K562 (cell line): ENCODE results near the gene DNMBP. TPM values are rescaled to one million over a fixed set of nuclear protein-coding genes. Genes with fewer than 3 reads are reported as not detected.

ENCODE experiments used
- BRD4 ChIP-seq: fragments of 200-600 bp; sonication (generic); IDR thresholded peaks from 2 replicates; pipeline ENCODE4 v1.6.1; 2017; ENCODE audit warnings: inconsistent platforms
- CAMTA2 ChIP-seq: fragments of 250-450 bp; sonication (Bioruptor Pico); conservative IDR thresholded peaks from 2 replicates; pipeline ENCODE4 v1.5.1; 2022
- CEBPB ChIP-seq: fragments of 450-650 bp; IDR thresholded peaks from 2 replicates; pipeline ENCODE4 v1.6.1; 2016; ENCODE audit warnings: missing genetic modification characterization, missing compliant biosample characterization
- KDM4B ChIP-seq, 2 experiments: fragments of 450-650 bp in 1 of 2; sonication (generic) in 1 of 2; IDR thresholded peaks; 2 replicates each; pipeline ENCODE4 v1.6.1; 2016 to 2017; ENCODE audit warnings: borderline replicate concordance in 2 of 2, antibody characterized with exemption in 1 of 2, low read depth in 1 of 2, mild to moderate bottlenecking in 1 of 2
- KLF16 ChIP-seq: IDR thresholded peaks from 2 replicates; pipeline ENCODE4 v1.6.1; 2016; ENCODE audit warnings: antibody characterized with exemption
- L3MBTL2 ChIP-seq: fragments of 450-650 bp; IDR thresholded peaks from 2 replicates; pipeline ENCODE4 v1.6.1; 2016; ENCODE audit warnings: mild to moderate bottlenecking, moderate library complexity
- NR2C2 ChIP-seq, 2 experiments: fragments of 200-800 bp in 1 of 2; sonication (Bioruptor generic) in 1 of 2; sonication (generic) in 1 of 2; formaldehyde crosslinking in 1 of 2; IDR thresholded peaks; 2 replicates each; pipeline versions ENCODE4 v1.6.1 to v1.8.0; 2016 to 2022; ENCODE audit warnings: mild to moderate bottlenecking in 1 of 2, missing compliant biosample characterization in 1 of 2, missing genetic modification characterization in 1 of 2, missing genetic modification reagents in 1 of 2
- SMARCC2 ChIP-seq: fragments of 450-650 bp; IDR thresholded peaks from 2 replicates; pipeline ENCODE4 v1.6.1; 2017; ENCODE audit warnings: antibody characterized with exemption, moderate library complexity, mild to moderate bottlenecking, low read depth
- SP2 ChIP-seq: IDR thresholded peaks from 2 replicates; pipeline ENCODE4 v1.6.1; 2011; ENCODE audit warnings: mild to moderate bottlenecking, low read depth, low read length, moderate library complexity; ENCODE audit not compliant: poor library complexity, severe bottlenecking; ENCODE audit errors: extremely low read depth
- SPI1 ChIP-seq: IDR thresholded peaks from 2 replicates; pipeline ENCODE4 v1.6.1; 2011; ENCODE audit warnings: low read depth, low read length, control low read depth, borderline replicate concordance
- VEZF1 ChIP-seq: fragments of 200-800 bp; sonication (Bioruptor generic); IDR thresholded peaks from 2 replicates; pipeline ENCODE4 v1.6.1; 2017; ENCODE audit warnings: missing genetic modification characterization, missing compliant biosample characterization
- ZBTB17 ChIP-seq: fragments of 450-650 bp; formaldehyde crosslinking; IDR thresholded peaks from 2 replicates; pipeline ENCODE4 v1.4.0; 2020; ENCODE audit warnings: mild to moderate bottlenecking
- ZBTB33 ChIP-seq: sonication (generic); formaldehyde crosslinking; IDR thresholded peaks from 2 replicates; pipeline ENCODE4 v1.8.1; 2023; ENCODE audit warnings: mild to moderate bottlenecking, missing genetic modification reagents
- ZMIZ1 ChIP-seq, 2 experiments: fragments of 150-350 bp in 1 of 2; IDR thresholded peaks; 2 replicates each; pipeline ENCODE4 v1.6.1; 2012 to 2016; ENCODE audit warnings: low read depth in 2 of 2, low read length in 2 of 2, mild to moderate bottlenecking in 1 of 2, moderate library complexity in 1 of 2
- ZNF639 ChIP-seq, 2 experiments: fragments of 200-800 bp in 1 of 2; sonication (Bioruptor generic) in 1 of 2; sonication (generic) in 1 of 2; formaldehyde crosslinking in 1 of 2; IDR thresholded peaks in 1 of 2; conservative IDR thresholded peaks in 1 of 2; 2 replicates each; pipeline versions ENCODE4 v1.5.0 to v1.6.1; 2016 to 2020; ENCODE audit warnings: missing compliant biosample characterization in 1 of 2, missing genetic modification characterization in 1 of 2, missing genetic modification reagents in 1 of 2
- polyA plus RNA-seq, 8 experiments: library from polyadenylated mRNA; depleted of rRNA in 4 of 8; stranded (reverse) in 5 of 8; unstranded in 3 of 8; fragments of >200 nt; fragmentation: Nextera tagmentation in 2 of 8; fragmentation: Illumina TruSeq in 1 of 8; extraction: Ambion mirVana in 2 of 8; extraction: Trizol in 1 of 8; gene quantifications; 2 replicates each; pipeline versions ENCODE4 v1.2.1 to v1.2.3, GENCODE V29; 2011 to 2014; ENCODE audit warnings: inconsistent platforms in 1 of 8, missing spikeins in 1 of 8
- total RNA-seq, 7 experiments: library from RNA; depleted of rRNA in 6 of 7; stranded (reverse); fragments of >200 nt in 6 of 7; fragmentation: Illumina TruSeq in 2 of 7; extraction: Trizol in 2 of 7; gene quantifications; 2 replicates each; pipeline versions ENCODE4 v1.2.1 to v1.2.3, GENCODE V29; 2011 to 2021; ENCODE audit warnings: low replicate concordance in 1 of 7

DNMBP gene
- total and polyA plus RNA-seq, 9 of the 15 experiments (the other 6 are each of a cell fraction or from before 2014, with no cell fraction given): 0.83 to 3.7 (median 2.2) TPM

GRCh38 chr10:99983280-99983988 is 26.3 kb downstream of the DNMBP start (continued):
- TF ChIP-seq ZMIZ1 (IDR thresholded peaks at IDR 0.05; ENCODE audit: low read depth in 2 of 2, low read length in 2 of 2) (no peak), ZBTB33 (CRISPR knock-in tag) (no peak), L3MBTL2 (peak; percentile 32; the same call in 1 of the 2 replicates), ZBTB17 (CRISPR knock-in tag) (no peak), CAMTA2 (no peak), VEZF1 (CRISPR knock-in tag) (no peak), SPI1 (peak; percentile 68; the same call in 1 of the 2 replicates), SMARCC2 (no peak), KLF16 (no peak), KDM4B (IDR thresholded peaks at IDR 0.05; ENCODE audit: borderline replicate concordance in 2 of 2, low read depth in 1 of 2) (no peak), BRD4 (no peak), SP2 (no peak), NR2C2 (CRISPR knock-in tag; IDR thresholded peaks at IDR 0.05) (no peak), NR2C2 (tag; IDR thresholded peaks at IDR 0.05) (peak; percentile 11; the same call in 1 of the 2 replicates), ZNF639 (CRISPR knock-in tag; conservative IDR thresholded peaks at IDR 0.05 in 1 of 2, IDR thresholded peaks at IDR 0.05 in 1 of 2) (no peak), CEBPB (peak; percentile 41; the same call in 1 of the 2 replicates)
